Ectodermal cell (in vitro differentiated cells): ENCODE data around the gene HMHB1.

ENCODE experiments used
- H3K27ac ChIP-seq: 2 replicates; pipeline ENCODE4 v1.7.0; 2013; ENCODE audit warnings: mild to moderate bottlenecking, low read depth, low read length; ENCODE audit not compliant: insufficient read depth, poor library complexity, severe bottlenecking
- H3K27me3 ChIP-seq: 2 replicates; pipeline ENCODE4 v1.7.0; 2013; ENCODE audit warnings: mild to moderate bottlenecking, low read length; ENCODE audit not compliant: insufficient read depth, control insufficient read depth, poor library complexity, severe bottlenecking
- H3K36me3 ChIP-seq: one replicate; pipeline ENCODE4 v1.7.0; 2013; ENCODE audit warnings: low read length; ENCODE audit not compliant: control insufficient read depth, insufficient read depth
- H3K4me1 ChIP-seq: one replicate; pipeline ENCODE4 v1.7.0; 2013; ENCODE audit warnings: low read length; ENCODE audit not compliant: control insufficient read depth, insufficient read depth
- H3K4me3 ChIP-seq: 2 replicates; pipeline ENCODE4 v1.7.0; 2013; ENCODE audit warnings: low read depth, low read length, control low read depth; ENCODE audit not compliant: insufficient read depth
- H3K9me3 ChIP-seq: 2 replicates; pipeline ENCODE4 v1.7.0; 2013; ENCODE audit warnings: mild to moderate bottlenecking, low read length, moderate library complexity; ENCODE audit not compliant: control insufficient read depth
- WGBS, 2 experiments: methylation state at CpG; one replicate each; pipeline ENCODE4 v1.1.7; 2013; ENCODE audit warnings: missing lambda C conversion rate in 2 of 2; 5-methylcytosine and 5-hydroxymethylcytosine counted together

Gene HMHB1

DNA sequence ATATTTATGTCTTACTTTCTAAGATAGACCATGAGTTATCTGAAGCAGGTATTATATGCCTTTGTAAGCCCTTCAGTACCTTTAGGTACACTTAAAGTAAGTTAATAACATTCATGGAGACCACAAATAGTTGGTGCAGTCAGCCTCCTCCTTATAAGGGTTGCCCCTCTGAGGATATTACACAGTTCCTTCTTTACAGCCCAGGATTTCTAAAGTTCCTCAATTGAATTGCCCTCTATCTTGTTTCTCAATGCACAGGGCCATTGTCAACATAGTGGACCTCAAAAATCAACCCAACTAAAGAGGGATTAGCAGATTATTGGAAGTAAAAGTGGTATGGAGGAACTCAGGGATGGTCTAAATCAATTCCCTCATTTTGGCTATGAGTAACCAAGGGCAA is 50.3 kb downstream of the HMHB1 start:
- no peak overlapping the region for H3K27ac ChIP-seq
- no peaks in the 10 kb centered on the region for H3K9me3 ChIP-seq
- no peaks in the 10 kb centered on the region for H3K27me3 ChIP-seq
- no peaks in the 10 kb centered on the region for H3K36me3 ChIP-seq
- H3K4me3 ChIP-seq: no peak overlapping the region
- peaks cover 10% of the 10 kb centered on the region for H3K4me1 ChIP-seq

DNA sequence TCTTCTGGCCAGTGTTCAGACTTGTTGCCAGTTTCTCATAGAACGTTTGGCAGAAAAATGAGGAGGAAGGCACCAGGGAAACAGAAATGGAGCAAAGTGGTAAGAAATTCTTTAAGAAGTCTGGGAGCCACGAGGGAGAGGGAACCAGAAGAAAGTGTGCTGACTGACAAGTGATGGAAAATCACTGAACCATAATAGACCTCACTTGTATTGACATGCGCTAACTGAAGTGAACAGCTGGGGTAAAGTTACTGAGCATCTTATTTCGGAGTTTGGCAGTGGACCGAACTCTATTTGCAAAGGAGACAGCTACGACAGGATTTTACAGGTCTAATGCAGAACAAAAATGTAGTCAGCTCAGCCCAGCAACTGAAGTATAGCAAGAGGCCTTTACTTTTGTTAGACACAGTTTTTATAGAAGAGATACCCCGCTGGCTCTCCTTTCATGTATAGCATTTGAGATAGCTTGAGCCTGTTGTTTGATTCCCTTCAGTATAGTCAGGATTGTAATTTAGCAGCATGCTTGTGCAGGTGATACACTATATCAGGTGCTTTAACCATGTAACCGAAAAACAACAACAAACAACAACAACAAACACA is 53.6 kb downstream of the HMHB1 start:
- WGBS, 2 experiments: 84 to 85% methylated on average over 7 to 8 of the region's 8 CpGs

More for the DNA sequence above, 53.6 kb downstream of the HMHB1 start:
- Histone ChIP-seq H3K9me3 (no peaks in the 10 kb centered on the region), H3K4me1 (peaks cover 10% of the 10 kb centered on the region), H3K27ac (no peak overlapping the region), H3K36me3 (no peaks in the 10 kb centered on the region), H3K4me3 (no peak overlapping the region), H3K27me3 (no peaks in the 10 kb centered on the region)
